ENCODE measurements around the gene ZNF609. TPM values are rescaled to one million over a fixed set of nuclear protein-coding genes. Genes with fewer than 3 reads are reported as not detected.
A peak's percentile ranks its signal among the peaks of the same experiment; 100 is the strongest.

Gene ZNF609
- total and polyA plus RNA-seq, 2 of the 13 experiments (the other 11 are each of a cell fraction or from before 2014, with no cell fraction given): 8.9 to 9.9 TPM

GRCh38 chr15:64610257-64610919, 150.0 kb downstream of the ZNF609 start (continued):
- TF ChIP-seq MZF1 (CRISPR knock-in tag; IDR thresholded peaks at IDR 0.05; ENCODE audit: borderline replicate concordance) (no peak), ZSCAN20 (CRISPR knock-in tag; IDR thresholded peaks at IDR 0.05; ENCODE audit: borderline replicate concordance) (no peak), NFKB2 (CRISPR knock-in tag; IDR thresholded peaks at IDR 0.05; ENCODE audit: borderline replicate concordance) (no peak), POGK (CRISPR knock-in tag; conservative IDR thresholded peaks at IDR 0.05) (no peak), ZNF777 (CRISPR knock-in tag; IDR thresholded peaks at IDR 0.05) (no peak), NR2C2 (CRISPR knock-in tag; IDR thresholded peaks at IDR 0.05; ENCODE audit: borderline replicate concordance) (peak; percentile 71), STAT6 (CRISPR knock-in tag; IDR thresholded peaks at IDR 0.05; ENCODE audit: borderline replicate concordance) (no peak), ZBTB43 (CRISPR knock-in tag; conservative IDR thresholded peaks at IDR 0.05) (no peak), ZMYM4 (CRISPR knock-in tag; IDR thresholded peaks at IDR 0.05) (peak; percentile 61), SKIL (CRISPR knock-in tag; IDR thresholded peaks at IDR 0.05; ENCODE audit: borderline replicate concordance) (no peak), ZNF577 (CRISPR knock-in tag; IDR thresholded peaks at IDR 0.05; ENCODE audit: borderline replicate concordance, low read depth) (no peak), FOXK2 (IDR thresholded peaks at IDR 0.05) (no peak), NCOA5 (CRISPR knock-in tag; IDR thresholded peaks at IDR 0.05) (no peak), NFYB (CRISPR knock-in tag; IDR thresholded peaks at IDR 0.05) (no peak), TP53 (CRISPR knock-in tag; conservative IDR thresholded peaks at IDR 0.05) (peak; percentile 41; the same call in 1 of the 2 replicates), ISX (CRISPR knock-in tag; conservative IDR thresholded peaks at IDR 0.05) (no peak), CCAR2 (optimal IDR thresholded peaks at IDR 0.05; ENCODE audit: low read depth, low read length) (no peak), ZFP36 (IDR thresholded peaks at IDR 0.05; ENCODE audit: borderline replicate concordance, low read depth, low read length, partially characterized antibody) (no peak), ZNF512 (CRISPR knock-in tag; IDR thresholded peaks at IDR 0.05) (no peak), ZNF367 (CRISPR knock-in tag; IDR thresholded peaks at IDR 0.05; ENCODE audit: borderline replicate concordance) (no peak)
